Stimulated activated CD4-positive, alpha-beta T cell treated with anti-CD3 and anti-CD28 coated beads, Interleukin-15, amount 100 ng/mL, for 48 hours (primary cell): ENCODE measurements around the gene DMRTA2.

Experiments
- DNase-seq, 2 donors: peaks; one replicate each; pipeline ENCODE4 v3.0.0-alpha.2; 2020; ENCODE audit warnings: low read depth in 2 of 2

The DMRTA2 gene

DNA sequence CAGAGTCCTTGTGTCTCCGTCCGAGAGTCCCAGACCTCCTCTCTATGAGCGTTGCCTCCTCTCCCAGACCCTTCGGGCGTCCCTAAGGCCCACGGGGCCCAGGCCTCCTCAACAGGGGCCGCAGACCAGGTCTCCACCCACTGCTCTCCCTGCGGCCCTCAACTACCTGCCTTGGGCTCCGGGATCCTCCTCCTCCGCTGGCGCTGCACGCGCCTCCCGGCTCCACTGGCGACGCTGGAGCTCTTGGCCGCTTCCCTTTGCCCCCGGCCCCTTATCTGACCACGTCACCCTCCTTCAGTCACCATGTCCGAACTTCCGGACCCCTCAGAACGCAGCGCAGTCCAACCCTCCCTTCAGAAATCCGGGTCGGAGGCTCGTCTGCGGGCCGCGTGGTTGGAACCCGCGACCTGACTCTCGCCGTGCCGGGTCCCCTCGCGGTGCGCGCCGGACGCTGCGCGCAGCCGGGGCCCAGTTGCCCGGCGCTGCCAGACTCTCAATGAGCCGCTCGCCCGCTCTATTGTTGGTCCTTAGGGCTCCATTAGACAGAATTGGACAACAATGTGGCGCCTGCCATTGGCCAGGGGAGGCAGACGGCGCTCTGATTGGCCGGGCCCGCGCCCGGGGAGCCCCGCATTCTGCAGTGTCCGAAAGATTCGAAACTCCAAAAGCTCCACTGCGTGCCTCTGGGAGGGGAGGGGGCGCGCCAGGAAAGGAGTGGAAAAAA lies at the start of gene DMRTA2:
DMRTA2 (minus strand) TSS at position 498 of the 724 bp plus-strand sequence. CDS start 1,907 bp downstream, outside the sequence.
- DNase-seq: no peak

DNA sequence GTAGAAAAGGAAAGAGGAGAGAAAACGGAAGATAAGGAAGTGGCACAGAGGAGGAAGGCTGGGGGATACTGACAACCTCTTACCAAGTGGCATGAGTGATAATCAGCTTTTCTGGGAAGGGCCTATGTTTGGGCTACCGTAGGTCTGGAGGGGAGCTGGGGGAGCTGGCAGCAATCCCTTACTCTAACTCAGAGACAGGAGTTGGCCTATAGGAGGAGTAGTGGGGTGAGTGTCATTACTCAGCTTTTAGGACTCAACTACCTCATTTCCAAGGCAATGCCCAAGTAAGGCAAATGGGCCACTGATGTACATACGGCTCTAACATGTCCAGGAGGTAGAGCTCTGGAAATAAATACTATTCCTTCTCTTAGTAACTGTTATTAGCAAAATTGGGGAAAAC lies 48.7 kb upstream of the DMRTA2 start:
- DNase-seq: no peak

DNA sequence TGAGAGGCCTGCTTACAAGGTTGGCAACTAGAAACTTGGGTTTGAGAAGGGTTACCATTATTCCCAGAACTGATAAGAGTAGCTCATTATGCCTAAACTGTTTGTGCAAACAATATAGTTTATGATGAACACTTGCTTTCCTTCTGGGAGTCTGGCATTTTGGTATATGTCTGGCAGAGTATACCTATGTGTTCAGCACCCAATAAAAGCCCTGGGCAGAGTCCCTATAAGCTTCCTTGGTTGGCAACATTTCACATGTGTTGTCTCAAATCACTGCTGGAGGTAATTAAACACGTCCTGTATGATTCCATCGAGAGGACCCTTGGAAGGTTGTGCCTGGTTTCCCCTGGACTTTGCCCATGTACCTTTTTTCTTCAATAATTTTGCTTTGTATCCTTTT lies 39.7 kb upstream of the DMRTA2 start:
- no peak for DNase-seq

DNA sequence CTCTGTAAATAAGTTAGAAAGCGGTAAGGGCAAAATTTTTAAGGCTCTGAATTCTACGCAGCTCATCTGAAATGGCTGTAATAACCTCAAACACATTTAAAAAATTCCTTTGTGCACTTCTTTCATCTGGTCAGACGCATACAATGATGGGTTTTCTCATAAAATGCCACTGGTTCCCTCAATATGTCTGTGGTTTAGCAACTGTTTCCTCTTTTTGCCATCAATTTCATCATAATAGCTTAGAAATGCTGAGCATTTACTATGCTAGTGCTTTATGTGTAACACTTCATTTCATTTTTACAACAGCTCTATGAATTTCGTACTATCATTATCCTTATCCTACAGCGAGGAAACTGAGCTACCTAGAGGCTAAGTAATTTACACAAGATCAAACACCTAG lies 35.3 kb upstream of the DMRTA2 start:
- DNase-seq: no peak

DNA sequence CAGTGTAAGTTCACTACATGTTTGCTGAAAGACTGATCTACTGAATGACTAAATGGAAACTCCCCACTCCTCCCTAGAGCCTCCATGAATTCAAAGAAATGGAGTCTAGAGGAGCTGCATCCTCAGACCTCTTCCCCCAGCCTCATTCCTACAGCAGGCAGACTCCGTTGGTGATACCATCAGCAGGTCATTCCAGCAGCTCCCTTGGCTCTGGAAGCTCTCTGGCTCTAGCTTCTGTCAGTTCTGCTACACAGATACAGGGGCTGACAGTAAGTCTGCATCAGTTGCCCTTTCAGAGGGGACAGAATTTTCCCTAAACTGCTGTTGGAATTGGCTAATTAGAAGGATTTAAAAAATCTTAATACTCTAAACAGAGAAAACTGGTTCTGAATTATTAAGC lies 31.7 kb upstream of the DMRTA2 start:
- DNase-seq: no peak

DNA sequence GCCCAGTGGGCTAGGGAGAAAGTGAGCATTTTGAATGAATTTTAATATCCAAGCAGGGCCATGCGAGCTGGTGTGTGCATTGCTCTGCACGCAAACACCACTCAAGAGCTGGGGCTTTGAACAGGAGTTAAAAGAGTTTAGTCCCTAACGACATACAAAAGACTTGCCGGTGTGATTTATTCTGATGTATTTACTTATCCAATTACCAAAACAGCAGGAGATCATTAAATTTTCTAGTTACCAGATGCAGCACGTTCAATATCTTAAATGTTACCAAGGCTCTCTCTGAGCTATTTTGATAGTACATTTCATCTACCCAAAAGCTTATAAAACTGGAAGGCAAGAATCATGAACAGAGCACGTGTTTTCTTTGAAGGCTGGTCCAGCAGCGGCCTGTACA lies 30.0 kb upstream of the DMRTA2 start:
- no peak for DNase-seq

DNA sequence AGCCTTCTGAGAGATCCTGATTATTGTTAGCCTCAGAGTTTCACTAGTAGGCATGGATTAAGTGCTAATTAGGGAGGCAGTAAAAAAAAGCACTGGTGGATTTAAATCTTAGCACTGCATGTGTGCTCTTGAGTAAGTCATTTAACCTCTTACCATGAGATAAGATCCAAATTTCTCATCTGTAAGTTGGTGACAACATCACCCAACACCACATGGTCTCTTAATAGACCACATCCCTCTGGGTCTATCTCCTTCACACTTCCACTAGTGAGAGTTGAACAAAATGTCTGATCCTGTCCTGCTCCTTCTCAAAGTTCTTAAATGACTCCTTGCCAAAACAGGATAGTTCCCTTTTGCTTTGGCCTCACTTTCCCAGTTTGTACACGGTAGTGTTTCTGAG lies 29.5 kb upstream of the DMRTA2 start:
- no peak for DNase-seq

DNA sequence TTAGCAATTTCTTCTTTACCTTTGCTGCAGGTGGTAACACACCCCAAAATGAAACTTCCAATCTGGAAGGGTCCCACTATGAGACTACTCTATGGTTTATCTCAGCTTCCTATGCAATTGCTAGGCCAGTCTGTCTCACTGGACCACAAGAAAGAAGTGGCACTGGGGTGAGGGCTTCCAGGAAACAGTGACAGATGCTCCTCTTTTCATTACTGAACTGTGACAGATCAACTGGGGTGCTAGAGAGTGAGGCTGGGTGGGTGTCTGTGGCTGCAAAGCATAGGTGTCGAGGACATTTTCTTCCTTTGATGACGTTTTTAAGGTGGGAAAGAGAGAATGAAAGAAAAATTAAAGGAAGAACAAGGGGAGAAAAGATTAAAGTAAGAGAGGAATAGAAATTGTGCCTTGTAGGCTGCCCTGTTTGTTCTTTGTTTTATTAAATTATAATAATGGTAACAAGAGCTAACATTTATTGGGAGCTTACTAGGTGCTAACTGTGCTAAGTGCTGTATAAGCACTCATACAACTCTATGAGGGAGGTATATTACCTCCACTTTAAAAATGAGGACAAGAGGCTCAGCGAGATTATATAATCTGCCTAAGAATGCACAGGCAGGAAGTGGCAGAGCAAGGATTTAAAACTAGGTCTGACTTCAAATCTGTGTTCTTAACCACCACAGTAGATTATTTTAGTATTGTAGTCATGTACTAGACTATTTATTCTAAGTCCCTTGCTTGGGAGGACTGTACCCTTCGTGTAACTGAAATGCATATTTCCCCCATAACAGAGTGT lies 27.8 kb upstream of the DMRTA2 start:
- DNase-seq: no peak

DNA sequence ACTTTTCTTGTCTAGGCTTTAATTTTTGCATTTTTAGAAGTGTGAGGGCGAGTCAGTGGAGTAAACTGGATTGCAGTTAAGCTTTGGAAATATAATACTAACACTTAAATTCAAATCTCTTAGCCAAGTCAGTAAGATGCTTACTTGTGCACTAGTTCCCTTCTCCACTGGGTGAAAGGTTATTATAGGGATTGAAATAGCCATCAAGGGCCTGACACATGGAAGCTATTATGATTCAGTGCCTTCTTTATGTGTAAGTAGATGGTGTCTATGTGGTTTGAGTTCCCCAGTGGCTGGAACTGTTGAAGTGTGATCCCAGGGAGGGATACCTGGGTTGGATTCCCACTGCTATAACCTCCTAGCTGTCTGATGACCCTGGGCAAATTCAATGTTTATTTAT lies 24.7 kb upstream of the DMRTA2 start:
- DNase-seq: no peak

DNA sequence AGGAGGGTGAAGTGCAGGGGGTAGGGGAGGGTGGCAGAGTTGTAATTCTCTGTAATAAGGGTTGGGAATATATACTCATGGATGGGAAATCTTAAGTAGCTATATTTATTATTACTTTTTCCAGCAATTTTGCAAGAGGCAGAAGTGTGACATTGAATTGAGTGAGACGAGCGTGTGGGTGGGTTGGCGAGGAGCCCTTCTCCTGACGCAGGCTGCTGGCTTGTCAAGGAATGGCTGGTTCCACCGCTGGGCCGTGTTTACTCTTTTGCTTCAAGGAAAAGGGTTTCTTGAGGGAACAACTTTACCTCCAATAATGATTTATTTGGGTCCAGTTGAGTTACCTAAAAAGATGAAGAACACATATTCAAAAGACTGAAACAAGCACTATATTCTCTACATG lies 17.9 kb upstream of the DMRTA2 start:
- no peak for DNase-seq

DNA sequence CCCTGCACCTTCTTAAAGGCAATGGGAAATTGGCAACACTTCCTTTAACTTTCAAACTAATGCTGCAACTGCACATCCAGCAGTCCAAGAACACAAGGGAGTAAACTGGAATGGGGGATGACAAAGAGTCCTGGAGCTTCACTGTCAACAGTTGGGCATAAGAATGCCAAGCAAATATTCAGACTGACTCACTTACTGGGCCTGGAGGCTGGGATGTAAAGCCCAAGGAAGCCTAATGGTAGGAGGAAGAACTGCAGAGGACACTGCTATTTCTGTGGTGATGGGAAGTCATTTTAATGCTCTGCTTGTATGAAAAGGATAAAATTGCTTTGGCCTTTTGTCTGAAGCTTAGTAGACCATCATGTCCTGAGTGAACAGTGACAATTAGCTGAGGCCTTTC lies 15.7 kb upstream of the DMRTA2 start:
- DNase-seq: no peak

DNA sequence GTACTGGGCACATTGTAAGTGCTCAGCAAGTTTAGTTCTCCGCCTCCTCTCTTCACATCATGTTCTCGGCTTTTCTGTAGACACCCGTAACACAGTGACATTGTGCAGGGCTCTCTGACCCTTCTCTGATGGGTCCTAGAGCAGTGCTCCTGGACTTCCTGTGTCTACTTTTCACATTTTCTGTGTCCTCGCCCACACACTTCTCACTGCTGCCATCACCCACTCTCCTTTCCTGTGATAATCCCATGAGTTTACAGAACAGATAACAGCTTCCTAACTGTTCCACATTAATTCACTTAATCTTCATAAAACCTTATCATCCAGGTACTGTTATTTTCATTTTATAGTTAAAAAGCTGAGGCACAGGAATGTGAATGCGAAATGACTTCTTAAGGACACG lies 13.2 kb upstream of the DMRTA2 start:
- DNase-seq: no peak

DNA sequence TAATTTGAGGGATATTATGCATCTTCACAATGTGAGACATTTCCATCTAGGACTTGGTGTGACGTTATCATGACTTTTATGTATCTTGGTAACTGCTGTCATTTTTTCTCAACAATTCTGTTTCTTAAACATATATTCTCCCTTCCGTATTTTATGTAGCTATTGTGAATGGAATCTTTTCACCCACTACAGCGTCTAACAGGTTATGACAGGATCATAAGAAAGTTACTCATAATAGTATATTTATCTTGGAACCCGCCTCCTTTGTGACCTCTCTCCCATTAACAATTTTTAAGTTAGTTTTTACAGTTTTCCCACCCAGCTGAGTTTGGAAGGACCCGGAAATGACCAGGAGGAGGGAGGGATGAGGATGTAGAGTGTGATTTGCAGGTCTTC lies 6.8 kb upstream of the DMRTA2 start:
- no peak for DNase-seq

DNA sequence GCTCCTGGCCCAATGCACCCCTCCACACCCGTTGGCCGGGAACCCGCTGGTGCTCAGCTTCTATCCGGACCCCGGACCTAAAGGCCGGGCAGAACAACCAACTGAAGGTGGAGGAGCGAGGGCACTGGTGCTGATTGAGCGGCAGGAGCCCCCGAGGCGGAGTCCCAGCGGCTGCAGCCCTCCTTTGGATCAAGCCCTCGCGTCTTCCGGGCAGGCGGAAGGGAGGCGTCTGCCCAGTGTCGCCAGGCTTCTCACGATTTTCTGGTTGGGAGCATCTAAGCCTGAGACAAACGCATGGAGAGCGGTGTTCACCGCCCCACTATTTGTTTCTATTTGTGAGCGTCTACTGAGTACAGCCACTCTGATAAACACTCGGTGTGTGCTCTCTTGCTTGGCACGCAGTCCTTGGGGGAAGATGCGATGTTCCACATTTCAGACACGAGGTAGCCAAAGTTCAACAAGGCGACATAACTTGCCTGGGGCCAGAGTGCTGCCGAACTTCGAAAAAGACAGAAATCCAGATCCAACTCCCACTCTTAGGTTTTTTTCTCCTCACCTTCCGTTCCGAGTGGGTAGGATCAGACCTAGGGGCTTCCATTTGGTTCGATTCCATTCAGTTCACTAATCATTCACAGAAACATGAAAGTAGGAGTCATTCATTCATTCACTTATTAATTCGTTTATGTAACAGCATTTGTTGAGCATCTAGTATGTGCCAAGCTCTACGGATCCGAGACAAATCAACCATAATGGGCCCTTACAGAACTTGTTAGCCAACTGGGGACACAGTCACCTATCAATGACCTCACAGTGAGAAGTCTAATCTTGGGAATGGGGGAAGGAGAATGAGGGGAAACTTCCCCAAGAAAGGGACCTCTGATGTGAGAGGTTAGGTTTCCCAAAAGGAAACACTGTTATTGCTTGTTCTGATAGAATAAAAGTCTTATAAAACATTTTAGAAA lies 4.9 kb upstream of the DMRTA2 start:
- no peak for DNase-seq

DNA sequence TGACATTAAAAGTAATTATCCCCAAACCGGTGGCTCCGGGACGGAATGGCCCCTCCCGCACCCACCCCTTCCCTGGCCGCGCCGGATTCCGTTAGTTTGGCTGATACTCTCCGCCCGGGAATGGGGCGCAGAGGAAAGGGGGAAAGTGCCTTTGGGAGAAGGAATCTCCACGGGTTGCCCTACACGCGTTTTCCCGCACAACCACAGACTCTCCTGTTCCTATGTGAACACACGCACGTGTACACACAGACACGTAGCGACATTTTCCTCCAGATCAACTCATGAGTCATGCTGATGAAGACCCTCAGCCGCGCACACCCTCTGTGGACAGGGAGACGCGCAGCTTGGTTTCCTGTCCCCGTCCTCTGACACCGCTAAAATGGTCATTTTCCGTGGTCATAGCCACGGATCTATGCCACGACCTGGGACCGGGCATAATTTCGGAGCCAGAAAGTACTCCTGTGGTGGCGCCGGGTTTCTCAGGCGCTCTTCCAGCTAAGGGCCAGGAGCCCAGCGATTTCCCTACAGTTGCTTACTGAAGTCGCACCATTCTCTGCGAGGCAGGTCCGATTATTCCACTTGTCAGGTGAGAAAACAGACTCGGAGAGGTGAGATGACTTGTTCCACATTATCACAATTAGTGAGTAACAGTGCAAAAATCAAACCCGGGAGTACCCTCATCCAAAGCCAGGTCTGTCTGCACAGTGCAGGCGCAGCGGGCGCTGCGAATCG lies 4.0 kb upstream of the DMRTA2 start:
- DNase-seq: no peak

DNA sequence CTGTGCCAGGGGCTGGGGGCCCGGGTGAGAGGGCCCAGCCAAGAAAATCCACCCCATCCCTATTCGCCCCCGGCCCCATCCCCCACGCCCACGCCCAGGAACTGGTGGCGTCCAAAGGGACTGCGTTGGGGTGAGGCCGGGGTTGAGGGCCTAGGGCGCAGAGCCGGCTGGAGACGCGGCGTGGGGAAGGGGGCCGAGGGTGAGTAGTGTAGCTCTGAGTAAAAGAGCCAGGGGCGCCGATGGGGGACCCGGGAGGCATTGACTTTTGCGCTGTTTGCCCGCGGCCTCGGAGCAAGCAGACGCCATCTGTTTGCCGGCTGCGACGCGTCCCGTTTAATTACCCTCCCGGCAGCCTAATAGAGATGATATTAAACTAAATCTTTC lies 3.5 kb upstream of the DMRTA2 start:
- no peak for DNase-seq

DNA sequence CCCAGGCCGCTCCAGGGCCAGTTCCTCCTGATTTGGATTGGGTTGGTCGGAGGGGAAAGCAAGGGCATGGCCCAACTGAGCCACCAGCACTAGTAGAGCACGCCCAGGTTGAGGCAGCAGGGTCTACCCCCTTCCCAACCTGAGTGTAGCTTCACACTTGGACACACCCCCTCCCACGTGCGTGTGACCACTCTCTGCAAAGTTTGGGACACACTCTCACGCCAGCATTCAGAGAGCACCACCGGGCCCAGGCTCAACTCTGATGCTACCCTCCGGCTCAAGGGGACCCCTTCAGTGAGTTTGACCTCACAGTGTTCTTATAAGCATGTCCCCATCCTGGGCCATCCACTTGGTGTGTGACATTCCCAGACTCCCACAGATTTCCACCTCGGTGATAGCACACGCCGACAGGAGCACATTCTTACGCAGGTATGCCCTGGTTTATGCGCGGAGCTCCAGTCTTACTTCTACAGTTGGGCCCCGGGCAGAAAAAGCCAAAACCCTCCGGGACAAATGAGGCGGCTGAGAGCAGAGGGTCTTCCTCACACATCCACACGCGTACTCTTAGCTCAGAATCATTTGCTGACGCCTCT lies 3.0 kb upstream of the DMRTA2 start:
- DNase-seq: no peak

DNA sequence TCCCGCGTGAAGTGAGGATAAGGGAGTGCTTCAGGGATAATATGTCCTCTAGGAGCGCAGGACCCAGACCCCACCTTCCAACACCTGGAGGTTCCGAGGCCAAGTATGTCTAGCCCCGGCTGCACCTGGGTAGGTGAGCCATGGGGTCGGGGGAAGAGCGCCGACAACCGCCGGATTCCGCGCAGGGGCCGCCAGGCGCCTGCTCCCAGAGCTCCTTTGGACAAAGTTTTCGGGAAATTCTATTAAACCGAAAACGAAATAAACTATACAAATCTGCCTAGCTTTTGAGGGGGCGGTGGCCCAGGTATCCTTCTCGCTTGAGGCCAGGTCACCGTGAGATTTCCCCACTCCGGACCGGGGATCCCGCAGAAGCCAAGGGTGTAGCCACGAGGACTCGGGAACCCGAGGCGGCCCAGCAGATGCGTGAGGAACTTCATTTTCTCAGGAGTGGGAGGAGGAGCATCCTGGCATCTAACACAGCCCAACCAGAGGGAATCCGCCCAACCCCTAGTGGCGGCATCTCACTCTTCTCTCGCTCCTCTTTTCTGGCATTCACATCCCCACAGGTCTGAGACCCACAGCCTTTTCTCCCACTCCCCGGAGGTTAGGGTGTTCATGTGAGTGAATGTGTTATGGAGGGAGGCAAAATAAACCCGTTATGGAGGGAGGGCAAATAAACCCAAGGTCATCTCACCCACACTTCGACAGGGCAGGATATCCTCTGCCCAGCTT lies 2.3 kb upstream of the DMRTA2 start:
- no peak for DNase-seq

DNA sequence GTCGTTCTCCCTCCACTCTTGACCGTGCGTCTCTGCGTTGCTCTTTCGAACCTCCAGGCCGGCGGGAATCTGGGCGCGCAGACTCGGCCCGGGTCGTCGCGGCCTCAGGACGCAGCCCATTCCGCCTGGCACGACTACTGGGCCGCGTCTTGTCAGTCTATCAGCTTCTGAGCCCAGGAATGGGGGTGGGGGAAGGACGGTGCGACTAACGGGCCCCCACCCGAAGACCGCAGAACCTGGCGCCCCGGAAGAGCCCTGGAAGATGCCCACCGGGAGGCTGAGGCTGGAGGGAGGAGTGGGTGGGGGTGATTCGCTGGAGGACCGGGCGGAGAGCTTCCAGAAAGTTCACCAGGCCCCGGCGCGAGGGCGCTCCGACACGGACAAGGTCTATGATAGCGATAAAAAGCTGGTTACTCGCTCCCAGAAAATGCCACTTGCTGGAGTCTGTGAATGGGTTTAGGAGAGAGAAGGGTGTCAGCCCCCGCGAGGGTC lies 1.7 kb upstream of the DMRTA2 start:
- no peak for DNase-seq
